Activated naive CD4-positive, alpha-beta T cell (primary cell): ENCODE results near the gene RUNX3.

Experiments used
- DNase-seq, 4 experiments: peaks; one replicate each; lab custom pipeline; 2025; lab: John Stamatoyannopoulos, UW

RUNX3 gene

DNA sequence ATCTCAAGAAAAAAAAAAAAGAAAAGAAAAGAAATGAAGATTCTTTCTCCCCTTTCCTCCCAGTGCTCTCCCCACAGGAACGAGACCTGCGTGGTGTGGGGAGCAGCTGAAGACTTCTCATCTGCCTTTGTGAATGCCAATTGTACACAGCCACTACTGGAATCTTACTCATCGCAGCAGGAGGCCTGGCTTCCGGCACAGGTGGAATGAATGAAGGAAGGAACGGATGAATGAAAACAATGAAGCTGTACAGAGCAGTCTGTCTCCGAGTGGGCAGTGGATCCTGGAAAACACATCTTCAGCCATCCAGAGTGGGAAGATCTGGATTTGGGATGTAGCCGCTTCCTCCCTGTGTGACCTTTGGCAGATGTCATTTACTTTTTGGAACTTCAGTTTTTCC, 64.9 kb downstream of the RUNX3 start:
- DNase-seq: no peak

DNA sequence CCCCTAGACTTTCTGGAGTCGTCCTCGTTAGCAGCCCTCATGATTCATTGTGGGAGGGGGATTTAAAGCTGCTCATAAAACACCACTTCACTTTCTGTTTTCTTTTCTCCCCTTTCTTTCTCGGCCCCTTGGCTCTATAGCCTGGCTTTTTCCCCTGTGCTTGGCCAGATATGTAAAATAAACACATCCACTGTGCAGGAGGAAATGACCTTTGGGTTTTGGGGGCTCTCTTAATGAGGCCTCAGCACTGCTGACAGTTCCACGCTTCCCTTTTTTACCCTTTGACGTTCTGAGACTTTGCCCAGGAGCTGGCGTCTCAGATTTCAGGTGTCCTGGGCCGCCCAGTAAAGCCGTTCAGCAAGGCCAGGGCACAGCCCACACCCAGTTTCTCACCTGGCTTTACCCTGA, 65.7 kb downstream of the RUNX3 start:
- DNase-seq: no peak

DNA sequence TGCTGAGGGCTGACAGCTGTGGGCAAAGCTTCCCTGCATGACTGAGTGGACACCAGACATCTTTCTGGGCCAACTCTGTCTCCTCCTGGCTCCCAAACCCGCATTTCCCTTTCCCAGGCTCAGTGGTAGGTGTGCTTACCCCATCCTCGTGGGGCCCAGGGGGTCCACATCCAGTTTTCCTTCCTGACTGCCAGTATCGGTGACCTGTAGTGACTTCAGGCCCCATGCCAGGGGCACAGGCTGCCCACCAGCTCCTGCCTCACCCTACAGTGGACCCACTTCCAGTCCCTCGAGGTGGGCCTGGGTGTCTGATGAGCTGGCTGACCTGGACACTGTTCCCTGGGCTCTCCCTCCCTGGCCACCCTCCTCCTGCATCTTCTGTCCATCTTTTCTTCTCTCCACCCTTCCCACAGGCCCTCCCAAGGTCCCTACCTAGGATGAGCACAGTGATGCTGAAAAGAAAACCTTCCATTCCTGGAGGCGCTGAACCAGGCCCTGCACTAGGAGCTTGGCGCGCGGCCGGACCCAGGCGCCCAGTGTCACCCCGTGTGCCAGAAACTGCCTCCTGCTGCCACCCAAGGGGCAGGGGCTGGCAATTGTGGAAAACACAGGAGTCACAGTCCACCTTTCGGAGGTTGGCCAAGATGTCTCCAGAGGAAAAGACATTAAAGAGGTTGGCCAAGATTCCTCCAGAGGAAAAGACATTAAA, 67.1 kb downstream of the RUNX3 start:
- no peak for DNase-seq

- no peak for DNase-seq
Observed at GRCh38 chr1:24861821-24862727, 68.0 kb downstream of the RUNX3 start.

DNA sequence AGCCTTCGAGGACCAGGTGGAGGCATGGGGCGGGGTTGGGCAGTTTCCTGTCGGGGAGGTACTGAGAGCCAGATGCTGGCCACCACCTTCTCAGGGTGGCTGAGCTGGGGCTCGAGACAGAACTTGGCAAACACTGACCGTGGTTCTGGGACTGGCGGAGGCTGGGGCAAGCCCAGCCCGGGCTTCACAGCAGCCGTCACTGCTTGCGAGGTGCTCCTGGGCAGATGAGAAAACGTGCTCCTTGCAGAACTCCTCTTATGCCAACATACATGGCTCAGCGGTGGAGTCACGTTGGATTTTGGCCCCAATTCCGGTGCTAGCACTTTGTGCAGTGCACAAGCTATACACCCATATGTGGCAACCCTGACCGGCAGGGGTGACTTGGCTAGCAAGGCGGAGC, 69.2 kb downstream of the RUNX3 start:
- no peak for DNase-seq

DNA sequence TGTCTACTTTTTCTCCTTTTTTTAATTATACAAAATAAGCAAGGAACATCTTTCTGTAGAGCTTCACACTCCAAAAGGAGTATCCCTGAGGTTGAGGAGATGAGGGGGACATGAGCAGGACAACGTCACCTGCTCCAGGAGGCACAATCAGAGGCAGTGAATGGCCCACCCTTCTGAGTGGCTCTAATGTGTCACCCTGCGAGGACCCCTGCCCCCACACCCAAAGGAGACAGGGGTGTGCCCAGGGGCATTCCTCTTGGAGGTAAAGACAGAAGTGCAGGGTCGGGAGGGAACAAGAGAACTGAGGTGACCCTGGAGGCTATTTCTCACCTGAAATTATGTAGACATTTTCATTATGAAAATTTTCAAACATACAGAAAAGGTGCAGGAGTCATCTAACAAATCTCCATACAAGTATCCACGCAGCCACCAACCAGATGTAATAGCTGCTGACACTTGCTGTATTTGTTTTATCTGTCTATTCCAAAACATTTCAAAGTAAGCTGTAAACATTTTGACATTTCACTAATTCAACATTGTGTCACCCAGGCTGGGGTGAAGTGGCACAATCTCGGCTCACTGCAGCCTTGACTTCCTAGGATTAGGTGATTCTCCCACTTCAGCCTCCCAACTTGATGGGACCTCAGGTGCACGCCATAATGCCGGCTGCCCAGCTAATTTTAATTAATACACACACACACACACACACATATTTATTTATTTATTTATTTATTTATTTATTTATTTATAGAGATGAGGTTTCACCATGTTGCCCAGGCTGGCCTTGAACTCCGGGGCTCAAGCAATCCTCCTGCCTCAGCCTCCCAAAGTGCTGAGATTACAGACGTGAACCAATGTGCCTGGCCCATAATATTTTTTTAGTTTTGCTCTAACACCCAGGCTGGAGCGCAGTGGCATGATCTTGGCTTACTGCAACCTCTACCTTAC, 70.7 kb downstream of the RUNX3 start:
- DNase-seq: no peak

DNA sequence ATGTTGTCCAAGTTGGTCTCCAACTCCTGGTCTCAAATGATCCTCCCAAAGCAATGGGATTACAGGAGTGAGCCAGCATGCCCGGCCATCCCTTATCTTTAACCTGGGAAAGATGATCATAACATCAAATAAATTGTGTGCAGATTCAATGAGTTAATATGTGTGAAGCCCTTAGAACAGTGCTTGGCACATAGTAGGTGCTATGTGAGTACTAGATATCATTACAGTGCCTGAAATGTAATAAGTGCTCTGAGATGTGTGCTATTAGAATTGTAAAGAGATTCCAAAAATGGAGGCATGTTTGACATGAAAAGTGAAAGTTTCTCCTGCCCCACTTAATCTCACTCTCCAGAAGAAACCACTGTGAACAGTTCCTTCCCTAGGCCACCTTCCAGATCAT, 71.8 kb downstream of the RUNX3 start:
- DNase-seq: no peak

GRCh38 chr1:24857507-24858133, 72.5 kb downstream of the RUNX3 start:
- no peak for DNase-seq

DNA sequence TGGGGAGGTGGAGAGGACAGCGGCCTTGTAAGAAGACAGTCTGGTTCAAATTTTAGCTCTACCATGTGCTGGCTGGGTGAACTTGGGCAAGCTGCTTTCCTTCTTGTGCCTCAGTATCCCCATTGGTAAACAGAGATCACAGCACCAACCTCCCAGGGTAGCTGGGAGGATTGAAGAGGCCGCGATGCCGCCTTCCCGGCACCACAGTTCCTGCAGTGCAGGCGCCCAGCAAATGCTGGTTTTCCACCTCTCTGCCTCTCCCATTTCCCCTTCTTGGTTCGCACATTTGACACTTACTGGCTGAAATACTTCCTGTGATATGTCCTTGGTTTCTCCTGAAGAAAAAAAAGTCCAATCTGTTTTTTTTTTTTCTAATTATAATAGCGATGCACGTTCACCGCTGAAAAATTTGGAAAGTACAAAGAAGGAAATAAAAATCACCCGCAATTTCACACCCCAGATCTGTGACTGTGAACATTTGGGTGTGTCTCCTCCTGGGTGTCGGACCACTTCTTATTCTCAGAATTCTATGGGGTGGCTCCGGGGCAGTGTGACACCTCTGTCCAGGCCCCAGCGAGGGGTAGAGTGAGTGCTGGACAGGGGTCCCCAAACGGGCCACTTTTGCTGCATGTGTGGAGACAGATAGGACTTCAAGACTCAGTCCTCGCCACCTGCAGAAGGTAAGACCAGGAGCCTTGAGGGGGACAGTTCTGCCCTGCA, 73.1 kb downstream of the RUNX3 start:
- DNase-seq: no peak

- no peak for DNase-seq
Observed at GRCh38 chr1:24855474-24855873, 74.6 kb downstream of the RUNX3 start.

DNA sequence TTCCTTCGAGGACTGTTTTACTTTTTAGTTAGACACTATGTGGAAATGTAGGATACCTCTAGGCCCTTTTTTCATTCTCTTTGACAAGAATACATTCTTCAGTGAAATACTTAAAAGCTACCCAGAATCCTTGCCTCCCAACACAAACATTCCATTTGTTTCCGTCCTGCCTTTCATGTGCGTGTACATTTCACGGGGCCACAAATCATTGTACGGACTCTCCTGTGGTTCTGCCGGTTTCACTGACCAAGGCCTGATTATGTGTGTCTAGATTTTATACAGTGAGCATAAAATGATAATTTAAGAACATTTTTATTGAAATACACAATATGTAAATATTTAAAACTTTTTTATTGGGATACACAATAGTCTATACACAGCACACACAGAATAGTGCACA, 76.4 kb downstream of the RUNX3 start:
- DNase-seq: no peak

- no peak for DNase-seq
Observed at GRCh38 chr1:24850328-24850920, 79.7 kb downstream of the RUNX3 start.

DNA sequence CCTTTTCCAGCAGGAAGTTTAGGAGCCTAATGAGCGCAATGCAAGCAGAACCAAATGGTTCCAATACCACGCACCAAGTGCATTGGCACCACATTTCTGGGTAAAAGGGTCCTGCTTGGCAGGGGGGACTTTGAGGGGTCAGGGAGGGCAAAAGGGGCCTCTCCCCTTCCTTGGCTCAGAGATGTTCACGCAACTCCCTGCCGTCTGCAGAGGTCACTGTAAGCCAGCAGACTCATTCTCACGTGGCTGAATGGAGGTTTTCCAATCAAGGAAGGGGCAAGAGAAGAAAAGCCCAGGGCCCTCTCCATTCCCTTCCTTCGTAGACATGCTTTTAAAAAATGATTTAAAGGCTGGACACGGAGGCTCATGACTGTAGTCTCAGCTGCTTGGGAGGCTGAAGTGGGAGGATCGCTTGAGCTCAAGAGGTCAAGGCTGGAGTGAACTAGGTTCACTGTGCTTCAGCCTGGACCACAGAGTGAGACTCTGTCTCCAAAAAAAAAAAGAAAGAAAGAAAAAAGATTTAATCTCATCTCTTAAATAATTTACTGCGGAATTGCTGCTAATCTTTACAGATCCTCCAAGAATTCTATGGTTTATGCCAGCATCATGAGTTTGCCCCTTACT, 80.3 kb downstream of the RUNX3 start:
- DNase-seq: peak in 1 of 4 experiments; percentile 12
